GM19023 (cell line): ENCODE data around the gene CEP120.

Experiments
- ATAC-seq: cut with Tn5 transposase; IDR thresholded peaks from one replicate; pipeline ENCODE4 v1.9.1; 2021; ENCODE audit warnings: mild to moderate bottlenecking, moderate library complexity; ENCODE audit not compliant: unreplicated experiment

The CEP120 gene

GRCh38 chr5:123304777-123305316, 118.4 kb downstream of the CEP120 start:
- ATAC-seq, result no peak

DNA sequence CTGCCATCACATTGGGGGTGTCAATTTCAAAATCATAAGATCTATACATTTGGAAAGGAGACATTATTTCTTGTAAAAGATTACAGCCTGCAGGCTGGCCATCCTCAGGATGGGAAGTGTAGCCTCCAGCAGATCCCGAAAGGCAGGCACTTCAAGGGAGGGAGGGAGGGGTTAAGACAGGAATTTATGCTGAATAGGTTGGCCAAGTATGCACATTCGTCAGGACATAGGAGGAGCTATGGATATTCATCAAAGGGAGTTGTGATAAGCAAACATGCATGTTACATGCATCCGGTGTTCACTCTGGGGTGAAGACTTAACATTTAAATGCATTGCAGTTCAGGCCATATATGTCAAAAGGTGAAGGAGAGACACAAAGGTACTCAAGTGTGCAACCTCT, 119.4 kb downstream of the CEP120 start:
- ATAC-seq, result no peak

- ATAC-seq, result no peak
Observed at GRCh38 chr5:123300266-123300665, 122.9 kb downstream of the CEP120 start.

DNA sequence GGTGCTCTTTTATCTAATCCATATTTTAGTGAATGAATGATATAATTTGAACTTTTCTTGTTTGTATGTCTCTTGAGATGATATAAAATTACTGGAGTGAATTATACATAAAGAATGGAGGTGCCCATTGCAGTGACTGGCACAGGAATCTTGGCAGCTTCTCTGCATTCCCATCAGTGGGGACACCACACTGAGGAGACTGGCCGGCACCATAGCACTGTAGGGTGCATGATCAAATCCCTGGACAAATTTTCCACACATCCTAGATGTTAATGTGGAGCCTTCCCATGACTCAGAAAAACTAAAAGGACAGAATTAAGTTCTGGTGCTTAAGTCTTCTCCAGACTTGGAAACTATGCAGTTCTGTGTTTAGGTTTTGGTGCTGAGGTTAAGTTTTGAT, 124.1 kb downstream of the CEP120 start:
- no peak for ATAC-seq

DNA sequence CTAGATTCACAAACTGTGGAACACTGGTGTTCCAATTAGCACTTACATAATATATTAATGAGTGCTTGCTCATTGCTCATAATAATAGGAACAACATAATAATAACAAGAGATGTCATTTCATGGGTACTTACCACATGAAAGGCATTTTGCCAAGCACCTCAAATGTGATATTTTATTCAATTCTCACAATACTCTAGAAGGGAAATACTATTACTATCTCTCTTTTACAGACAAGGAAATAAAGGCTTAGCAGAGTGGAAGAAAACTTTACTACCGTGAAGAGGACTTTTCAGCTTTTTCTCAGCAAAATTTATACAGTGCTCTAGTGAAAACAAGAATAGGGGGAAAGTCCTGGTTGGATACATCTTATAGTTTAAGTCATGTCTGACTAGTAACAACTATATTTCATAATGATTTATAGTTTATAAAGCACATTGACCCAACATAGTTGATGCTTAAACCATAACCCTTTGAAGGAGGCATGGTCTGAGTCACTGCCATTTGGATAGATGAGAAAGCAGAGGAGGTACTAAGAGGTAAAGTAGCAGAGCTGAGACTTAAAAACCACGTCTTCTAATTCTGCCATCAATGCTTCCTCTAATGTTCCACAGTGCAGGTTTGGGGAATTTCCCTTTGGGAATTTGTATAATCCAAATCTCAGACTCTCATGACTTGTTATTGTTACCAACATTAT, 124.7 kb downstream of the CEP120 start:
- no peak for ATAC-seq

DNA sequence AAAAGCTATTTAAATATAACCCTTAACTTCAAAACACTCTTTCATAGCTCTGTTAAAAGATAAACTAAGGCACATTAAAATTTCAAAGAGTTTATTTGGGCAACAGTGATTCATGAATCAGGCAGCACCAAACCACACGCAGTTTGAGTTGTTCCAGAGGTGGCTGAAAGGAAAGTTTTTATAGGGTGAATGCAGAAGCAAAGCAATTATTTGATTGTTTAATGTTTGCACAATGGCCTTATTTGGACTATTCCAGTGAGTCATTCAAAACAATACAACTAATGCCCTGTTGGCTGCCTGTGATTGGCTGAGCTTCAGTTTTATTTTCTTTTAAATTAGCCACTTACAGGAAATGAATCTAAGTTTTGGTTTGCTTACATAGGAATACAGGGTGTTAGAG, 125.3 kb downstream of the CEP120 start:
- ATAC-seq, result no peak

DNA sequence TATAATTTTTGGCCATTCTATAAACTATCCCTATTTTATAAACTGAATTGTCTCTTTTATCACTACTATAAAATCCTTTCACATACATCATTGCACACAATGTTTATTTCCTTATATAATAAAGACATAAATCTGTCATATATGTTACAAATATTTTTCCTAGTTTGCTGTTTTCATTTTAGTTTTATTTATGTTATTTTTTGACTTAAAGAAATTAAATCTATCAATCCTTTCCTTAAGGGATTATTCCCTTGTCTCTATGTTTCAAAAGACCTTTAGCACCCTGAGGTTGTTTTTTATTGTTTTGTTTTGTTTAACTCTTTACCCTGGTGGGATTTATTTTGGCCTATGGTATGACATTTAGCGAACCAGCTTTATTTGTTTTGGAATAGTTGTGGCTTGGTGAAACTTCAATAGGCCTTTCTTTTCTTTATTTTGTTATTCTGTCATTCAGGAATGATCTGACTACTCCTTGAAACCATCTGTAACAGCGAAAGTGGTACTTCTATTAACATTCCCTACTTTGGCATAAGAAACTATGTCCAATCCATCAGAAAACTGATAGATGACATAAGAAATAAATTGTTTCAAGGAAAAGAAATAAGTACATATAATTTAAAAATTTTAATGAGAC, 125.9 kb downstream of the CEP120 start:
- no peak for ATAC-seq
